ENCODE measurements around the gene HOXB3. TPM values are rescaled to one million over a fixed set of nuclear protein-coding genes. Genes with fewer than 3 reads are reported as not detected.

HOXB3 gene
- total RNA-seq, 4 donors from 2014 or later: 10.6 to 30.0 (median 18.0) TPM

GRCh38 chr17:48599354-48599753 lies 9.3 kb upstream of the HOXB3 start:
- Histone ChIP-seq H3K27me3 (peaks cover 9 to 75% of the 10 kb centered on the region in 2 donors), H3K36me3 (no peaks in the 10 kb centered on the region)
- intact Hi-C loops (cut with DNase I; ENCODE audit: low total_unique reads): loop anchor here (10.0 kb wide), 1 partner anchor 255 kb away; no protein-coding TSS in a partner anchor

GRCh38 chr17:48598736-48599135 lies 8.7 kb upstream of the HOXB3 start:
- H3K27me3 ChIP-seq: peaks cover 9 to 71% of the 10 kb centered on the region in 2 donors
- peaks cover 0 to 7% of the 10 kb centered on the region in 2 donors for H3K4me1 ChIP-seq
- no peaks in the 10 kb centered on the region for H3K36me3 ChIP-seq
- H3K9me3 ChIP-seq: no peaks in the 10 kb centered on the region
- no peak for TF ChIP-seq CTCF (IDR thresholded peaks at IDR 0.05)
- TF ChIP-seq POLR2A (IDR thresholded peaks at IDR 0.05): no peak
- H3K27ac ChIP-seq: no peak overlapping the region
- H3K4me3 ChIP-seq: no peak overlapping the region
- intact Hi-C loops (cut with DNase I; ENCODE audit: low total_unique reads): loop anchor here (10.0 kb wide), 1 partner anchor 254 kb away; no protein-coding TSS in a partner anchor
- no peak for DNase-seq

More at GRCh38 chr17:48599354-48599753, 9.3 kb upstream of the HOXB3 start:
- H3K9me3 ChIP-seq: no peaks in the 10 kb centered on the region
- H3K4me3 ChIP-seq: no peak overlapping the region
- no peak overlapping the region for H3K27ac ChIP-seq
- DNase-seq: no peak
- TF ChIP-seq POLR2A (IDR thresholded peaks at IDR 0.05): no peak
- H3K4me1 ChIP-seq: peaks cover 0 to 7% of the 10 kb centered on the region in 2 donors

- intact Hi-C loops (cut with DNase I; ENCODE audit: low total_unique reads): loop anchor here (10.0 kb wide), 1 partner anchor 253 kb away; no protein-coding TSS in a partner anchor
- TF ChIP-seq POLR2A (IDR thresholded peaks at IDR 0.05) (peak in 1 of 2 donors; percentile 46), CTCF (IDR thresholded peaks at IDR 0.05) (no peak)
- peak; percentile 51 to 56 for DNase-seq
- H3K27me3 ChIP-seq: peaks cover 9 to 71% of the 10 kb centered on the region in 2 donors
- no peaks in the 10 kb centered on the region for H3K9me3 ChIP-seq
- H3K4me3 ChIP-seq: peak overlapping the region; percentile 35 to 39
- peak overlapping the region; percentile 44 to 50 for H3K27ac ChIP-seq
- H3K4me1 ChIP-seq: peaks cover 0 to 7% of the 10 kb centered on the region in 2 donors
- H3K36me3 ChIP-seq: no peaks in the 10 kb centered on the region
Measured at GRCh38 chr17:48597778-48598631, 8.0 kb upstream of the HOXB3 start.

GRCh38 chr17:48597528-48597777 lies 7.4 kb upstream of the HOXB3 start:
- TF ChIP-seq POLR2A (IDR thresholded peaks at IDR 0.05): no peak
- no peak for TF ChIP-seq CTCF (IDR thresholded peaks at IDR 0.05)
- H3K27me3 ChIP-seq: peaks cover 9 to 71% of the 10 kb centered on the region in 2 donors
- peaks cover 0 to 7% of the 10 kb centered on the region in 2 donors for H3K4me1 ChIP-seq
- H3K27ac ChIP-seq: peak overlapping the region; percentile 44 to 50
- DNase-seq: no peak
- no peaks in the 10 kb centered on the region for H3K9me3 ChIP-seq
- H3K36me3 ChIP-seq: no peaks in the 10 kb centered on the region
- intact Hi-C loops (cut with DNase I; ENCODE audit: low total_unique reads): loop anchor here (10.0 kb wide), 1 partner anchor 253 kb away; no protein-coding TSS in a partner anchor
- H3K4me3 ChIP-seq: peak overlapping the region; percentile 35 to 39

- Histone ChIP-seq H3K27me3 (peaks cover 9 to 71% of the 10 kb centered on the region in 2 donors), H3K9me3 (no peaks in the 10 kb centered on the region), H3K4me1 (peaks cover 0 to 7% of the 10 kb centered on the region in 2 donors), H3K36me3 (no peaks in the 10 kb centered on the region), H3K4me3 (peak overlapping the region in 1 of 2 donors; percentile 35), H3K27ac (peak overlapping the region in 1 of 2 donors; percentile 44)
- TF ChIP-seq CTCF (IDR thresholded peaks at IDR 0.05): no peak
- TF ChIP-seq POLR2A (IDR thresholded peaks at IDR 0.05): no peak
- no peak for DNase-seq
- intact Hi-C loops (cut with DNase I; ENCODE audit: low total_unique reads): loop anchor here (10.0 kb wide), 1 partner anchor 252 kb away; no protein-coding TSS in a partner anchor
Measured at GRCh38 chr17:48596735-48597527, 6.9 kb upstream of the HOXB3 start.
